Peyer's patch (tissue), 4 donors: Measurements from ENCODE around the gene KRTAP19-3. TPM values are rescaled to one million over a fixed set of nuclear protein-coding genes. Genes with fewer than 3 reads are reported as not detected.

Experiments used
- DNase-seq, 3 donors: peaks; one replicate each; pipeline ENCODE4 v3.0.0-alpha.2; 2017 to 2019
- H3K27ac ChIP-seq, 4 donors: fragments of 200-600 bp; sonication (generic); one replicate each; pipeline ENCODE4 v1.5.1; 2016 to 2019
- H3K27me3 ChIP-seq, 2 donors: fragments of 200-600 bp; sonication (generic); one replicate each; pipeline ENCODE4 v1.5.1; 2019
- H3K36me3 ChIP-seq, 3 donors: fragments of 200-600 bp; sonication (generic); one replicate each; pipeline ENCODE4 v1.5.1; 2016 to 2019
- H3K4me1 ChIP-seq, 4 donors: fragments of 200-600 bp; sonication (generic); one replicate each; pipeline ENCODE4 v1.5.1; 2016 to 2019
- H3K4me3 ChIP-seq, 4 donors: fragments of 200-600 bp; sonication (generic); 1 replicate in 3 of 4; 2 replicates in 1 of 4; pipeline ENCODE4 v1.5.1; 2016 to 2019; ENCODE audit warnings: mild to moderate bottlenecking in 1 of 4
- H3K9me3 ChIP-seq, 4 donors: fragments of 200-600 bp; sonication (generic); one replicate each; pipeline ENCODE4 v1.5.1; 2016 to 2019; ENCODE audit warnings: mild to moderate bottlenecking in 1 of 4
- CTCF ChIP-seq, 6 experiments: fragments of 450-650 bp in 4 of 6; fragments of 200-600 bp in 2 of 6; sonication (generic) in 1 of 6; IDR thresholded peaks; one replicate each; pipeline ENCODE4 v1.5.1; 2017 to 2019; ENCODE audit warnings: antibody characterized with exemption in 6 of 6, mild to moderate bottlenecking in 3 of 6, moderate library complexity in 1 of 6
- POLR2A ChIP-seq, 2 donors: fragments of 450-650 bp; IDR thresholded peaks; one replicate each; pipeline ENCODE4 v1.5.1; 2017; ENCODE audit warnings: antibody characterized with exemption in 2 of 2, mild to moderate bottlenecking in 2 of 2, moderate library complexity in 2 of 2
- small RNA-seq, 2 donors: library from RNA; depleted of rRNA; stranded (forward); fragments of <200 nt; gene quantifications; one replicate each; pipeline ENCODE3, GENCODE V24; 2016
- total RNA-seq, 4 donors: library from RNA; depleted of rRNA; stranded (reverse); fragments of >200 nt; gene quantifications; one replicate each; pipeline ENCODE4 v1.1.0, GENCODE V29; 2016

Gene KRTAP19-3
- total RNA-seq, 4 donors from 2014 or later, result not detected

GRCh38 chr21:30443226-30443625 is 48.6 kb downstream of the KRTAP19-3 start:
- H3K36me3 ChIP-seq, result no peaks in the 10 kb centered on the region
- no peaks in the 10 kb centered on the region for H3K27me3 ChIP-seq
- H3K27ac ChIP-seq, result no peak overlapping the region
- TF ChIP-seq CTCF (IDR thresholded peaks at IDR 0.05), result no peak
- no peak for TF ChIP-seq POLR2A (IDR thresholded peaks at IDR 0.05)
- H3K4me3 ChIP-seq, result no peak overlapping the region
- no peaks in the 10 kb centered on the region for H3K9me3 ChIP-seq
- no peak for DNase-seq
- H3K4me1 ChIP-seq, result no peaks in the 10 kb centered on the region

Small RNAs within 50 kb of the gene (small RNA-seq; reads per million reads assigned to genes)
- gene AP000567.1 (0 reads per million in 2 donors), gene KRTAP19-10P (0 reads per million in 2 donors), gene KRTAP19-11P (0 reads per million in 2 donors), gene KRTAP19-9P (0 reads per million in 2 donors)

Other genes starting within 250 kb of the KRTAP19-3 start
- gene KRTAP24-1, start 209.1 kb downstream of the KRTAP19-3 start, total RNA-seq, result not detected
- gene KRTAP25-1, start 202.5 kb downstream of the KRTAP19-3 start, total RNA-seq, result not detected
- gene KRTAP26-1, start 171.7 kb downstream of the KRTAP19-3 start, total RNA-seq, result not detected
- not detected for gene KRTAP27-1, start 154.3 kb downstream of the KRTAP19-3 start, total RNA-seq
- gene KRTAP23-1, start 143.4 kb downstream of the KRTAP19-3 start, total RNA-seq, result not detected
- not detected for gene KRTAP13-2, start 119.7 kb downstream of the KRTAP19-3 start, total RNA-seq
- not detected for gene KRTAP13-1, start 96.0 kb downstream of the KRTAP19-3 start, total RNA-seq
- gene KRTAP13-3, start 66.1 kb downstream of the KRTAP19-3 start, total RNA-seq, result not detected
- gene KRTAP13-4, start 61.8 kb downstream of the KRTAP19-3 start, total RNA-seq, result not detected
- gene KRTAP15-1, start 51.7 kb downstream of the KRTAP19-3 start, total RNA-seq, result not detected
- gene KRTAP19-1, start 11.6 kb downstream of the KRTAP19-3 start, total RNA-seq, result not detected
- not detected for gene KRTAP19-2, start 4.6 kb downstream of the KRTAP19-3 start, total RNA-seq
- not detected for gene KRTAP19-4, start 5.2 kb upstream of the KRTAP19-3 start, total RNA-seq
- not detected for gene KRTAP19-5, start 10.1 kb upstream of the KRTAP19-3 start, total RNA-seq
- not detected for gene KRTAP19-6, start 49.9 kb upstream of the KRTAP19-3 start, total RNA-seq
- not detected for gene KRTAP19-7, start 69.3 kb upstream of the KRTAP19-3 start, total RNA-seq
- not detected for gene KRTAP22-2, start 98.4 kb upstream of the KRTAP19-3 start, total RNA-seq
- not detected for gene KRTAP6-3, start 100.4 kb upstream of the KRTAP19-3 start, total RNA-seq
- not detected for gene KRTAP6-2, start 106.9 kb upstream of the KRTAP19-3 start, total RNA-seq
- gene KRTAP22-1, start 109.1 kb upstream of the KRTAP19-3 start, total RNA-seq, result not detected
- not detected for gene KRTAP6-1, start 121.9 kb upstream of the KRTAP19-3 start, total RNA-seq
- gene KRTAP20-1, start 124.4 kb upstream of the KRTAP19-3 start, total RNA-seq, result not detected
- not detected for gene KRTAP20-4, start 128.6 kb upstream of the KRTAP19-3 start, total RNA-seq
- not detected for gene KRTAP20-2, start 143.2 kb upstream of the KRTAP19-3 start, total RNA-seq
- gene KRTAP20-3, start 150.9 kb upstream of the KRTAP19-3 start, total RNA-seq, result not detected
- gene KRTAP21-3, start 226.8 kb upstream of the KRTAP19-3 start, total RNA-seq, result not detected